Liver (tissue), 9 donors: ENCODE results near the gene TUBGCP6. TPM values are rescaled to one million over a fixed set of nuclear protein-coding genes. Genes with fewer than 3 reads are reported as not detected.

ENCODE experiments used
- DNase-seq: peaks from one replicate; pipeline ENCODE4 v3.0.0-alpha.2; 2017; ENCODE audit warnings: low spot score
- H3K27ac ChIP-seq, 2 donors: one replicate each; pipeline ENCODE4 v1.7.0; 2013; ENCODE audit warnings: inconsistent platforms in 2 of 2, low read length in 2 of 2, control low read depth in 1 of 2, low read depth in 1 of 2, mild to moderate bottlenecking in 1 of 2
- H3K27me3 ChIP-seq, 4 donors: one replicate each; pipeline versions ENCODE4 v1.6.1 to v1.7.0; 2013; ENCODE audit warnings: low read length in 3 of 4, inconsistent platforms in 1 of 4, mild to moderate bottlenecking in 1 of 4, moderate library complexity in 1 of 4; ENCODE audit not compliant: control insufficient read depth in 4 of 4, insufficient read depth in 4 of 4
- H3K36me3 ChIP-seq, 4 donors: one replicate each; pipeline versions ENCODE4 v1.6.1 to v1.7.0; 2013; ENCODE audit warnings: low read length in 3 of 4, mild to moderate bottlenecking in 3 of 4, low read depth in 1 of 4, moderate library complexity in 1 of 4; ENCODE audit not compliant: control insufficient read depth in 4 of 4, insufficient read depth in 3 of 4
- H3K4me1 ChIP-seq, 4 donors: one replicate each; pipeline versions ENCODE4 v1.6.1 to v1.7.0; 2013; ENCODE audit warnings: low read length in 3 of 4, mild to moderate bottlenecking in 3 of 4, moderate library complexity in 1 of 4; ENCODE audit not compliant: control insufficient read depth in 4 of 4, insufficient read depth in 4 of 4
- H3K4me3 ChIP-seq, 3 donors: one replicate each; pipeline versions ENCODE4 v1.6.1 to v1.7.0; 2013; ENCODE audit warnings: low read length in 3 of 3, control low read depth in 1 of 3, low read depth in 1 of 3, mild to moderate bottlenecking in 1 of 3
- H3K9ac ChIP-seq, 2 donors: one replicate each; pipeline ENCODE4 v1.7.0; 2013; ENCODE audit warnings: low read length in 2 of 2, mild to moderate bottlenecking in 2 of 2, moderate library complexity in 2 of 2, control low read depth in 1 of 2, low read depth in 1 of 2
- H3K9me3 ChIP-seq, 4 donors: one replicate each; pipeline versions ENCODE4 v1.6.1 to v1.7.0; 2013; ENCODE audit warnings: low read length in 3 of 4; ENCODE audit not compliant: control insufficient read depth in 4 of 4
- EGR1 ChIP-seq, 2 donors: IDR thresholded peaks; 2 replicates each; pipeline ENCODE4 v1.6.1; 2016 to 2018; ENCODE audit warnings: antibody characterized with exemption in 2 of 2, low read depth in 2 of 2
- FOXA1 ChIP-seq: IDR thresholded peaks from 2 replicates; pipeline ENCODE4 v1.6.1; 2016; ENCODE audit warnings: antibody characterized with exemption
- FOXA2 ChIP-seq: IDR thresholded peaks from 2 replicates; pipeline ENCODE4 v1.6.1; 2016; ENCODE audit warnings: antibody characterized with exemption
- GABPA ChIP-seq, 2 donors: IDR thresholded peaks in 1 of 2; conservative IDR thresholded peaks in 1 of 2; 2 replicates each; pipeline ENCODE4 v1.6.1; 2016; ENCODE audit warnings: antibody characterized with exemption in 2 of 2, mild to moderate bottlenecking in 1 of 2, moderate library complexity in 1 of 2
- HNF4A ChIP-seq, 2 donors: conservative IDR thresholded peaks; 2 replicates each; pipeline ENCODE4 v1.6.1; 2016; ENCODE audit warnings: antibody characterized with exemption in 2 of 2, mild to moderate bottlenecking in 2 of 2
- HNF4G ChIP-seq: IDR thresholded peaks from 2 replicates; pipeline ENCODE4 v1.6.1; 2016; ENCODE audit warnings: antibody characterized with exemption
- JUND ChIP-seq, 2 donors: IDR thresholded peaks; 2 replicates each; pipeline ENCODE4 v1.6.1; 2016; ENCODE audit warnings: antibody characterized with exemption in 2 of 2
- NR2F2 ChIP-seq: IDR thresholded peaks from 2 replicates; pipeline ENCODE4 v1.6.1; 2016; ENCODE audit warnings: antibody characterized with exemption
- RAD21 ChIP-seq, 2 donors: IDR thresholded peaks; 2 replicates each; pipeline ENCODE4 v1.6.1; 2016; ENCODE audit warnings: antibody characterized with exemption in 2 of 2, mild to moderate bottlenecking in 2 of 2
- REST ChIP-seq: IDR thresholded peaks from 2 replicates; pipeline ENCODE4 v1.6.1; 2016; ENCODE audit warnings: antibody characterized with exemption, mild to moderate bottlenecking
- RXRA ChIP-seq, 2 donors: IDR thresholded peaks; 2 replicates each; pipeline ENCODE4 v1.6.1; 2017 to 2018; ENCODE audit warnings: antibody characterized with exemption in 2 of 2, mild to moderate bottlenecking in 1 of 2
- SP1 ChIP-seq: IDR thresholded peaks from 2 replicates; pipeline ENCODE4 v1.6.1; 2018; ENCODE audit warnings: antibody characterized with exemption, mild to moderate bottlenecking
- TAF1 ChIP-seq: conservative IDR thresholded peaks from 2 replicates; pipeline ENCODE4 v1.6.1; 2016; ENCODE audit warnings: antibody characterized with exemption, mild to moderate bottlenecking
- YY1 ChIP-seq: IDR thresholded peaks from 2 replicates; pipeline ENCODE4 v1.6.1; 2016; ENCODE audit warnings: antibody characterized with exemption, mild to moderate bottlenecking
- ZBTB33 ChIP-seq: IDR thresholded peaks from 2 replicates; pipeline ENCODE4 v1.6.1; 2016; ENCODE audit warnings: antibody characterized with exemption
- WGBS: extraction: QIAGEN DNeasy Blood & Tissue Kit; methylation state at CpG from one replicate; pipeline ENCODE4 v1.1.7; 2013; 5-methylcytosine and 5-hydroxymethylcytosine counted together
- polyA plus RNA-seq, 2 donors: library from polyadenylated mRNA; stranded (reverse) in 1 of 2; unstranded in 1 of 2; fragments of 200-250 nt in 1 of 2; fragments of >200 nt in 1 of 2; fragmentation: Nextera tagmentation in 1 of 2; extraction: Ambion mirVana in 1 of 2; gene quantifications; one replicate each; pipeline versions ENCODE4 v1.2.1 to v1.2.3, GENCODE V29; 2013 to 2015
- total RNA-seq, 2 donors: library from RNA; depleted of rRNA; stranded (reverse); fragments of >200 nt; gene quantifications; one replicate each; pipeline ENCODE4 v1.2.3, GENCODE V29; 2014
- TF ChIP-seq, protein P1 (sequence below): fragments of 150-350 bp; IDR thresholded peaks from 2 replicates; pipeline ENCODE4 v1.5.1; 2017; ENCODE audit warnings: improper control_type of control experiment, low read depth, low read length; ENCODE audit not compliant: missing input control
- TF ChIP-seq, protein P2 (sequence below): IDR thresholded peaks from 2 replicates; pipeline ENCODE4 v1.6.1; 2016; ENCODE audit warnings: antibody characterized with exemption
- TF ChIP-seq, protein P3 (sequence below): IDR thresholded peaks from 2 replicates; pipeline ENCODE4 v1.6.1; 2016; ENCODE audit warnings: antibody characterized with exemption
- donor health status: healthy.
- donor health status: healthy.
- donor health status: healthy.
- donor health status: healthy.
- donor health status: healthy.

TUBGCP6 gene
- total and polyA plus RNA-seq, 4 donors, result 9.3 to 31.7 (median 16.4) TPM

GRCh38 chr22:50217543-50218152, 27.2 kb downstream of the TUBGCP6 start:
- Histone ChIP-seq H3K27me3 (no peaks in the 10 kb centered on the region), H3K27ac (no peak overlapping the region), H3K9me3 (no peaks in the 10 kb centered on the region), H3K9ac (no peak overlapping the region), H3K4me1 (peaks cover 5 to 19% (median 12%) of the 10 kb centered on the region in 4 donors), H3K4me3 (no peak overlapping the region), H3K36me3 (peaks cover 36 to 76% (median 46%) of the 10 kb centered on the region in 4 donors)
- WGBS, result 87% methylated on average over 21 of the region's 21 CpGs
- no peak for DNase-seq
- TF ChIP-seq GABPA (IDR thresholded peaks at IDR 0.05 in 1 of 2, conservative IDR thresholded peaks at IDR 0.05 in 1 of 2) (no peak), JUND (IDR thresholded peaks at IDR 0.05) (no peak), FOXA2 (no peak), NR2F2 (no peak), ZBTB33 (no peak), HNF4A (conservative IDR thresholded peaks at IDR 0.05) (no peak), RAD21 (IDR thresholded peaks at IDR 0.05) (no peak), REST (no peak), YY1 (no peak), FOXA1 (no peak), EGR1 (IDR thresholded peaks at IDR 0.05; ENCODE audit: low read depth in 2 of 2) (no peak), SP1 (no peak), HNF4G (no peak), TAF1 (no peak), RXRA (IDR thresholded peaks at IDR 0.05) (no peak)
- TF ChIP-seq, protein P1, sequence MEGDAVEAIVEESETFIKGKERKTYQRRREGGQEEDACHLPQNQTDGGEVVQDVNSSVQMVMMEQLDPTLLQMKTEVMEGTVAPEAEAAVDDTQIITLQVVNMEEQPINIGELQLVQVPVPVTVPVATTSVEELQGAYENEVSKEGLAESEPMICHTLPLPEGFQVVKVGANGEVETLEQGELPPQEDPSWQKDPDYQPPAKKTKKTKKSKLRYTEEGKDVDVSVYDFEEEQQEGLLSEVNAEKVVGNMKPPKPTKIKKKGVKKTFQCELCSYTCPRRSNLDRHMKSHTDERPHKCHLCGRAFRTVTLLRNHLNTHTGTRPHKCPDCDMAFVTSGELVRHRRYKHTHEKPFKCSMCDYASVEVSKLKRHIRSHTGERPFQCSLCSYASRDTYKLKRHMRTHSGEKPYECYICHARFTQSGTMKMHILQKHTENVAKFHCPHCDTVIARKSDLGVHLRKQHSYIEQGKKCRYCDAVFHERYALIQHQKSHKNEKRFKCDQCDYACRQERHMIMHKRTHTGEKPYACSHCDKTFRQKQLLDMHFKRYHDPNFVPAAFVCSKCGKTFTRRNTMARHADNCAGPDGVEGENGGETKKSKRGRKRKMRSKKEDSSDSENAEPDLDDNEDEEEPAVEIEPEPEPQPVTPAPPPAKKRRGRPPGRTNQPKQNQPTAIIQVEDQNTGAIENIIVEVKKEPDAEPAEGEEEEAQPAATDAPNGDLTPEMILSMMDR, result no peak
- TF ChIP-seq, protein P2, sequence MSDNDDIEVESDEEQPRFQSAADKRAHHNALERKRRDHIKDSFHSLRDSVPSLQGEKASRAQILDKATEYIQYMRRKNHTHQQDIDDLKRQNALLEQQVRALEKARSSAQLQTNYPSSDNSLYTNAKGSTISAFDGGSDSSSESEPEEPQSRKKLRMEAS, result no peak
- TF ChIP-seq, protein P3, sequence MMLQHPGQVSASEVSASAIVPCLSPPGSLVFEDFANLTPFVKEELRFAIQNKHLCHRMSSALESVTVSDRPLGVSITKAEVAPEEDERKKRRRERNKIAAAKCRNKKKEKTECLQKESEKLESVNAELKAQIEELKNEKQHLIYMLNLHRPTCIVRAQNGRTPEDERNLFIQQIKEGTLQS, result no peak
